Activated CD8-positive, alpha-beta memory T cell treated with anti-CD3 and anti-CD28 coated beads for 24 hours (primary cell): ENCODE results near the gene BNC2.
"Not testable (repeated sequence)": the region's sequence is repeated elsewhere in the genome, so short reads cannot be mapped to it uniquely, and the experiment has no call there.

Experiments
- DNase-seq: peaks from one replicate; pipeline ENCODE4 v3.0.0-alpha.2; 2020

Gene BNC2

DNA sequence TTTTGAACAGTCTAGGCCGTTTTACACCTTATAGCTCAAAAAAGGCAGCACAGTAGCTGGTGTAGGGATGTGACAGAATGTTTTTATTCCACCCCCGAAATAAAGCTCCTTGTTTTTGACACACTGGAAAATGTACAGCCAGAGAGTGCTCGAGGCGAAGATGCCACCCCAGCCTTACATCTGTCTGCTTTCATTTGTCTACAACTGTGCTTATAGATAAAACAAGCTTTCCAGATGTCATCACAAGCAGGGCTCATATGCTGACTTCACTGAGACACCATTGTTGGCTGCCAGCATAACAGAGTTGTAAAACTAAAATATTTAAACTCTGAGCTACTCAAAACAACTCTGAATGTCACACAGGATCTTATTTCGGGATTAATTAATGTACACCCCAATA is 386.3 kb downstream of the BNC2 start:
- DNase-seq: no peak

DNA sequence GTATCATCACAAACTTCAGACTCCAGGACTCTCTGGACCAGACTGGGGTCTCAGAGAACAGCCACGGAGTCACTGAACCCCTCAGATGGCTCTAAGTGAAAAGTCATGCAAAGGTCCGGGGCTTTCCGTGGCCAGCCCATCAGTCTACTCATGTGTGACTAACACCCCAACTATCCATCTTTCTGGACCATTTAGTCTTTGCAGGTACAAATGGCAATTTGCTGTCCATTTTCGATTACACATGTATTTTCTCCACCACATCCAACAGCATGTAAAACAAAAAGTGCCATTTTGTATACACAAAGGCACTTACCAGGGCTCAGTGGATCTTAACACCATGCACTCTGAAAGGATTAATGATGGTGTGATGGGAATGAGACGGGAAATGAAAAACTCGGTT is 387.7 kb downstream of the BNC2 start:
- no peak for DNase-seq

DNA sequence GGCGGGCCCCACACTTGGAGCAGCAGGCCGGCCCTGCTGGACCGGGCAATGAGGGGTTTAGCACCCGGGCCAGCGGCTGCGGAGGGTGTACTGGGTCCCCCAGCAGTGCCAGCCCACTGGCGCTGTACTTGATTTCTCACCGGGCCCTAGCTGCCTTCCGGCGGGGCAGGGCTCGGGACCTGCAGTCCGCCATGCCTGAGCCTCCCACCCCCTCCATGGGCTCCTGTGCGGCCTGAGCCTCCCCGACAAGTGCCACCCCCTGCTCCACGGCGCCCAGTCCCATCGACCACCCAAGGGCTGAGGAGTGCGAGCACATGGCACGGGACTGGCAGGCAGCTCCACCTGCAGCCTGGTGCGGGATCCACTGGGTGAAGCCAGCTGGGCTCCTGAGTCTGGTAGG is 389.9 kb downstream of the BNC2 start:
- not testable (repeated sequence) for DNase-seq

DNA sequence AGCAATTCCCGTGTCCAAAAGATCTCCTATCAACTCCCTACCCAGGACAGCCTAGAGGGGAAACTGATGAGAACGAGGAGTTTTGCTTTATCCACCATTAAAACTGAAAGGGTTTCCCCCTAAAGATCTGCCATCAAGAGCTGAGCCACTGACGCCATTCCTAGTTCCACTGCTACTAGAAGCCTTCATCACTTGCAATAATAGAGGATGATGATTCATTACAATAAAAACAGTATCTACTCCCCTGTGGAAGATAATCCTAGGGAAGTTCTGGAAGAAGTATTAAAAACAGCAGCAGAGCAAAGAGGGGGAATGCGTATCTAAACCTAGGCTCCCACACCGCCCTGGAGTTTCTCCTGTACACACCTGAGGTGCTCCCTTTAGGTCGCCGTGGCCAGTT is 394.5 kb downstream of the BNC2 start:
- no peak for DNase-seq

DNA sequence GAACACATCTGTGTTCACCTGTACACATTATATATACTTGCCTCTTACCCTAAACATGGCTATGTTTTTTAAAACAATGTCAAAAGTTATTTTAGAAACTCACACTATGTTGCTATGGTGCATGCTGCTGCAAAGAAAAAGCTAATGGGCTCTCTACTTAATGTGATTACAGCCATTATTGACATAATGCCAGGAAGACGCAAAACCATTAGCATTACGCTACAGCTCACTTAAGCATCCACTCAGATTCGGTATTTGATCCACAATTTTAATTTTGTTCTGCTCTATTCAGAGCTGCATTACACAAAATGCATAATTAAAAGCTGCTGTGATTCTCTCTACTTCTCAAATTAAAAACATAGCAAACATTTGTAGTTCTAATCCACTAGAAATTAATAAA is 395.2 kb downstream of the BNC2 start:
- no peak for DNase-seq

DNA sequence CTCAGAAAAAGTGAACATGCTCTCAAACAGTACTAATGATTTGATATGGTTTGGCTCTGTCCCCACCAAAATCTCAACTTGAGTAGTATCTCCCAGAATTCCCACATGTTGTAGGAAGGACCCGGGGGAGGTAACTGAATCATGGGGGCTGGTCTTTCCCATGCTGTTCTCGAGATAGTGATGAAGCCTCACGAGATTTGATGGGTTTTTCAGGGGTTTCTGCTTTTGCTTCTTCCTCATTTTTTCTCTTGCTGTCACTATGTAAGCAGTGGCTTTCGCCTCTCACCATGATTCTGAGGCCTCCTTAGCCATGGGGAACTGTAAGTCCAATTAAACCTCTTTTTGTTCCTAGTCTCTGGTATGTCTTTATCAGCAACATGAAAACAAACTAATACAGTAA is 401.3 kb downstream of the BNC2 start:
- no peak for DNase-seq

DNA sequence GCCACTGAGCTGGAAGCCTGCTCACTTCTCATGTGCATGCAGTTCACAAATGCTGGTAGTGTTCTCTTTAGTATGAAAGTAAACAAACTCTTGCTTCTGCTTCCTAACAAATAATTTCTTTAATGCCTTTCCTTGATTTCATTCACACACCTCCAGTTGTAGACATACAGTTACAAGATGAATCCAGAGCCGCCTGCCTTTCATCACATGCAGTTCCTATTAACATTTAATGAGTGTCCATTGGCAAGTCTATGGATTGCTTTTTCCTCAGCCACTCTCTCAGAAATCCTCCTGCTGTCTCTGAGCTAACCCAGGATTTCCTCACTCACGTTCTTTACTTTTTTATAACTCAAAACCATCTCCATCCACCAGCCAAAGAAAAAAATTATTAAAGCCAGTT is 408.6 kb downstream of the BNC2 start:
- no peak for DNase-seq

DNA sequence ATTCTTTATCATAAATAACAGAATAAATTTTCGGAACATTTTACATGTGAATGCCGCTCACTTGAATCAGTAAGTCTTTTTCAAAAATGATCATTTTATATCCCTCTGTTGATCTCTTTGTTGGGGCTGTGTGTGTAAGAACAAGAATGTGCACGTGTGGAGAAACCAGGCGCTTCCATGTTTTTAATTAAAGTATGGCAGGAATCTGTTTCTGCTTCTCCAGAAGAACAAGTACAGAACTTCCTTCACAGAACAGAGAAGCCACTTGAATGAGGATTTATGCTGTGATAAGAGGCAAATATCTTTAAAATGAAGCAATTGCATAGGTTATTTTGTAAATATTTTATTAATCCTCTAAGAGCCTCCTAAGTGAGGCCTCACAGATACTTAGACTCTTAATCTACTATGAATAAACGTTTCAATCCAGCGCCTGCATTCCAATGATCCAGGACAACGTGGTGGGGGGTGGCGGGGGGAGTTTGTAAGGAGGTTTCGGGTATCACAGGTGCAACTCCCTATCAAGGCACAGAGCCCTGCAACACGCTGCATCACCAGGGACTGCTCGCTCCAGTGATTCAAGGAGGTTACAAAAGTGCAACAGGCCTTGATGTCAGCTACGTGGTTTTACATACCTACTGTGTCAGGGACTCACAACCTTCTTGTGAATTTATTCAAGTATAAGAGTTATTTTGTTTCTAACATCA is 409.2 kb downstream of the BNC2 start:
- DNase-seq: no peak

DNA sequence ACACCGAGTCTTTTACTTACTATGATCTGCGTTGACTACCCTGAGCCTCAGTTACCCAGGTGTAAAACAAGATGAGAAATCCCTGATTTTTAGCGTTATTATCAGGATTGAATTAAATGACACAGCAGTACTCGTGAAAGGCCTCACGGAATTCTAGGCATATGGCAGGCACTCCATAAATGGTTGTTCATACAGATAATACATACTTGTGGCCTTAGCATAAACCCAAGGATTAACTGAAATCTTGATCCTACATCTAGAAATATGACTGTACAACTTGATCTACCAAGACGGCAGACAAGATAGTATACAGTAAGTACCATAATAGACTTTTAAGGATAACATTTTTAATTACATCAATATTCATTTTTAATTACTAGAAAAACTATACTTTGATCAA is 409.8 kb downstream of the BNC2 start:
- DNase-seq: no peak

DNA sequence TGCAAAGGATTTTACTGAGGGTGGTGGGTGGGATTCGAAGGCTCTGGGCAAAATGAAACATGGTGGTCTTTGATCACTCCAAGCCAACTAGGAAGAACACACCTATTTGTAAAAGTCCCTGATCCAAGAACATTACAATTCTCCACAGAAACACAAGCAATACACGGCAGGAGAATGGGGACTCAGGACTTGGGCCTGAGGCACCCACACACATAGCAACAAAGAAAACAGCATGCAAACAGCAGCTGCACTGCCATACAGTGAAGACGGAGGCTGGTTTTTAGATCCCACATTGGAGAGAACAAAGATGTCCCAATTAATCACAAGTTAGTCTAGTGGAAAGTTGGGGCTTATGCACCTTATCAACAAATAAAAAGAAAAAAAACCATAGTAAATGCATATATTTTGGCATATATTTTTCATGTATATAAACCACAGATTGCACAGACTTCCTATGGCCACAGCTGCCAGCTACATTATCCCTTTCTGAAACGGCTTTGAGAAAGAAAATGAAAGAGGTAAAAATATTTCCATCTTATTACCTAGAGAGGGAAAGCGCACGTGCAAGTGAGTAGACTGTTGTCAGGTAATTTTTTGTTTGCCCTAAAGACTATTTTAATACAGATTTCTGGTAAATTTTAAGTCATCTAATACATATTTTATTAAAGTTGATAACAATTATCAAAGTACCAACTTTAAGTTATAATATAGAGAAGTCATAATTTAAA is 410.9 kb downstream of the BNC2 start:
- DNase-seq: no peak

DNA sequence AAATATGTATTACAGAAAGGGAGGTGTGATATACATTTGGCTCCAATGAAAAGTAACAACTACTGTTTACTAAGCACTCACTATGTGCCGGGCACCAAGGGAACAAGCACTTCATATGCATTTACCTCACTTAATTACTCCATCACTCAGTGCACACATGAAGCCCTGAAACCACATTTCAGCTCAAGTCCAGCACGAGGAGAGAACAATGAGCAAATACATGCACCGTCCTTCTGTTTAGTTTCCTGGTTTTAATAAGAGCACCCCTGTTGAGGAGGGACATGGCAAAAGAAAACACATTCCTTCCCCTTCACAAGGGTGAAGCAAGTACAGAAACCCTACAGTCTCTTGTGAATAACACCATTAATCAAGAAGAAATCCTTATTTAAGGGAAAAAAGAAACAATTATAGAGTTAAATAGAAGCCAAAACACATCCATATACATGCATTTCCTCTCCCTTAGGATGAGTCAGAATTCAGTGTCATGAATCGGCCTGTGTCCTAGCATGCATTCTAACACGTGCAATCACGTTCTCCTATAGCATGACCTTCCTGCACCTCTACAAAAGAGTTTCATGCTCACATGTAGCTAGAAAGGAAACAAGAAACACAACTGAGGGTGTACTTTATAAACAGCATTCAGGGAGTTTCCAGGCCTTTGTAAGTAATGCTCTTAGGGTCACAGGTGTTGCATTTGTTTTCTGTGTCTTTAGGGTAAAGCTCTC is 411.6 kb downstream of the BNC2 start:
- no peak for DNase-seq

DNA sequence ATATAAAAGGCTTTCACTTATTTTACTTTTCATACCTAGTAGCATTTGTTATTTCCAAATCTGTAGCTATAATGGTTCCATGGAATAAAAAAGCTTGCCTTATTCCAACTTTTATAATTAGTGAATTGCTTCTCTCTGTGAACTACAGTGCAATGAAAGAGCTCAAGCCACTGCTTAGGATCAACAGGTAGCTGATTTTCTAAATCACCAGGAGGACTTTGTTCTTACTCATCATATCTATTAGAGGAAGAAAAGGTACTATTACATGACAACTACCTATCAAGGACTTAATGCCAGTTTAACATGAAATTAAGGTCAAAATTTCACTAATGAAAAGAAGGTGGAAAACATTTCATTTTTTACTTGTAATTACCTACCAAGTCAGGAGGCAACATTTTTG is 414.6 kb downstream of the BNC2 start:
- no peak for DNase-seq

DNA sequence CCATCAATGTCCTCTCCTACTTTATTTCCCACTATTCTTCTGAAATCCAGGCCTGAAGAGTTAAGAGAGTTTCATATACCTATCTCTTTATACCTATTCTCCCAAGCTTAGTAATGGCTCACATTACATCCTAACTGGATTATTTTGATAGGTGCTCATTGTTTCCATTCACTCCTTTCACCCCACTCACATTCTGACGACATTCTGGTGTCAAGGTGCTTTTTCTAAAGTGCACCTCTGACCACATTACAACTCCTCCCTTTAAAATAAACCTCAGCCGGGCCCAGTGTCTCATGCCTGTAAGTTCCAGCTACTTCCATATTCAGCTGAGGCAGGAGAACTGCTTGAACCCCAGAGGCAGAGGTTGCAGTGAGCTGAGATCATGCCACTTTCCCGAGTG is 417.1 kb downstream of the BNC2 start:
- DNase-seq: no peak

DNA sequence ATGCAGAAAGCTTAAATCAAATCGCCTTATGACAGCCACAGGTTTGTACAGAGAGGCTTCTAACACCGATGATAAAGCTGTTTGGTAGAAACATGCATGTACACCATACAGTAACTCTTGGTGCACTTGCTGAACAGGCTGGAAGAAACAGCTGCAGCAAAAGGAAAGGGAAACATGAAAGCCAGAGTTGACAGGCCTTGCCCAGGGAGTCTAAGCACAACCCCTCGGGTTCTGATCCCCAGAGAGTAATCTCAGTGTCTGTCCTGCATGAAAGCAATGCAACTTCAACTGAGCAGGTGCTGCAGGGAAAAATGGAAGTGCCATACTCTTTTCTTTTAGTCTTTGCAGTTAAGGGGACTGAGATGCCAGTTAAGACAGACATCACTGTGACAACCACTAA is 419.9 kb downstream of the BNC2 start:
- DNase-seq: no peak

DNA sequence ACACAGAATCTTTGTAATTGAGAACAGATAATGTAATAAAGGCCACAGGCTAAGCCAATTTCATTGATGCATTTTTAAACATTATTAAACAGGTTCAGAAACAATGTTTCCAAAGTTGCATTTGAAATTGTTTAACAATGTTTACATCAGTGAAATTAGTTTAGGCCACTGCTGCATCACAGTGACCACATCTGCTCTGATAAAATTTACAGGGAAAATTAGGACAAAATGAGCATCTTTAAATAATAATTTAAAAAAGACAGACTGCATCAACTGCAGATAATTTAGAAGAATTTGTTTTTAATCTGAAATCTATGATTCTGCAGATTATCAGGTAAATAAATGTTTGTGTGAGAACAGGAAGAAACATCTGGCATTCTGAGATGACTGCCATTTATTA is 420.4 kb downstream of the BNC2 start:
- DNase-seq: no peak

DNA sequence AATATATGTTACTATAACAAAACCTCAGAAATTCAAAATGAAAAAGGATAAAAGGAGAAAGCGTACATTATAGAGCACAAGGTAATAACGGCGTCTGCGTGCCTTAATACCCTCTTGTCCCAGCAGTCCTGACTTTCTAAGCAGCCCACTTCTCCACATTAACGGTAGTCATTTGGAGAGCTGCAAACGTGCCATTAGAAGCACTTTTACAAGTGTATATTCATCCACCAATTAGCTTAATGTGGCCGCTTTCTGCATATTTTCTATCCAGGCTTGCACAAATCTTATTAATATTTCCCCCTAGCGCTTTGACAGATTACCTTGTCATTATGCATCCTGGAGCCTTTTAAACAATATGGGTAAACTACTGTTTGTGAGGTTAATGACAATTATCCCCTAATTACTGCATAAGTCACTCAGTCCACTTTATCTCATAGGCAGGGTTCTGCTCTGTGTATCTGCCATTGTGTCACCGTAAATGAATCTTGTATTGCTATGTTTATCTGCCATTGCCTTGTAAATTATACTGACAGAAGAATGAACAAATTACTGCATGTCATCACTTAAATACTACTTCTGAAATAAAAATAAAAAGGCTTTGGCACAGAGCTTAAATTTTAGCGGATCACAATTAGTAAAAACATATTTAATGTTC is 421.3 kb downstream of the BNC2 start:
- no peak for DNase-seq

DNA sequence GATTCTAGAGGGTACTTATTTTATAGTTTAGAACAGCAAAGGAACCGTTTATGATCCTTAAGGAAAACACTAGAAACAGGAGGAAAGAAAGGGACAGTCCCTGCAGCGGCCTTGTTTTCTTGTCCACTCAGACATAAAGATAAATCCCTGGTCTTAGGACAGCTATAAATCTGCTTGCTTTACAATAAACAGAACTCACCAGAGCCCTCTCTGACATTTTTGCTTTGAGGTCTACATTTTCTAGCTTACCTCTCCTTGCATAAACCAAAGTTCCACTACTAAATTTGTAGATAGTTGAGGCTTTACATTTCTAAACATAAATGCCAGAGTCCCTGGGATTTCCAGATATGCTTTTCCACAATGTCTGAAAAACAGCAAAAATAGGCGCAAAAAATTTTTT is 422.5 kb downstream of the BNC2 start:
- no peak for DNase-seq

DNA sequence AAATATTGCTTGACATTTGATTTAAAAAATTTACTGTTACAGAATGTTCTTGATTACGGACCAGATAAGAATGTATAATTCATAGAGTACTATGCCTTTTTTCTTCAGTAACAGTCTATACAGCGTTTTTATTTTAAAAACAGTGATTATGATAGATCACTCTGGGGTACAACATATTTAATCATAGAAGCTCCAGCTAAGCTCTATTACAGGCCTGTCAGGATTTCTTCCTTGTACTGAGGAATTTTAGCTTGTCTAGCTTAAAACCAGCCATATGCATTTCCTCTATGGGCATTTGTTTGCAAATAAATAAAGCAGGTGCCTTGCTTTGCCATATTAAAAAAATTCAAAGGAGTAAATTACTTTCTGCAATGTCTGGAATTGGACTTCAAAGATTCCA is 423.8 kb downstream of the BNC2 start:
- DNase-seq: no peak

DNA sequence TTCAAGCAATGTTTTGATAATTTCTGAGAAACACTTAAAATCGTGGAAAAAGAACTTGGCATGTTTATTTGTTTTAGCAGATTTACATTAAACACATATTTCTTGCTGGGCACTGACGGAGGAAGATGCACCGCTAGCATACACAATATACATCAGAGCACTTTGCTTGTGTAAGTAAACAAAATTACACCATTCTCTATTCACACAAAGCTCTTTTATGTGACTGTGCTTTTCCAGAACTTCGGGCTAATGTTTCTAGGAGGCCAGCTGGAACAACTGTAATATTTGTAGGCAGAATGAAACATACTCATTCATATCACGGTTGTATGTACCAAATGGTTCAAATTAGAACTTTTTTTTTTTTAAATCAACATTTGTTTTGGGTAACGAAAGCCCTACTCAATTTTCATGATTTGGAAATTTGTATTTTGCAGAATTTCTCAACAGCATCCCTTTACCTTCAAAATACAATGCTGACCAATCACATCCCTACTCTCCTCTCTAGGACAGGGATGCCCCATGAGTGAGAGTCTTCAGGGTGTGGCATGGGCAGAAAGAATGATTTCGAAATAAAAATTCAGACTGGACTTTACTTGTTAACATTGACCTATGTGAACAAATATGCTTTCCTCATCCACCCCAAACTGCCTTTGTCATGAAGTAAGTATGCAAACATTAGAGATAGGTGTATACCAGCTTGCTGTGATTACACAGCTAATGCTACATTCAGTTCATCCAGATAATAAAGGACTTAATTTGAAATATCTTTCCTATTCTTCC is 425.1 kb downstream of the BNC2 start:
- no peak for DNase-seq

DNA sequence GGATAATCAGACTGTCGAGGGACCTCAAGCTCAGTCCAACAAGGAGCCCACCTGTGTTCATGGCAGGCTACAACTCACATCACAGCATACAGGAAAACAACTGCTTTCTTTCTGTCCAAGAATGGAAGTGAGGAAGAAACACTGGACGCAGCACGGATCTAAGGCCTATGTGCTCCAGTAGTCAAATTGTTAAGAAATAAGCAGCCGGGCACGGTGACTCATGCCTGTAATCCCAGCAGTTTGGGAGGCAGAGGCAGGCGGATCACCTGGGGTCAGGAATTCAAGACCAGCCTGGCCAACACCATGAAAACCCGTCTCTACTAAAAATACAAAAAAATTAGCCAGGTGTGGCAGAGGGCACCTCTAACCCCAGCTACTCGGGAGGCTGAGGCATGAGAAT is 427.8 kb downstream of the BNC2 start:
- DNase-seq: no peak

DNA sequence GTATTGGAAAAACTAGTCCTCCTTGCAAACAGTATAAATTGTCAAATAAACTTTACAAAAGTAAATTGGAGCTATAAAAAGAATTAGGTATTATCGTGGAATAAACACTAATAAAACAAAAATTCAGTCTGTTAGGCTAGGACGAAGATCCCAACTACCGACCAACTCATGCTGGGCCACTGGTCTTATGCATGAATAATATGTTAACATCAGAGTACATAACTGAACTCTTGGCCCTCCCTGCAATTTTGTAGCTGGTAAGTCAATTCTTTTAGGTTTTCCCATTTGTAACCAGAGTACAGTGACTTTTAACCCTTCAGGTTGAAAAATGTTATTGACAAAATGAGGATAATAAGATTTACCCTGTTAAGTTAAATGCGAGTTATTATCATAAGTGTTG is 428.7 kb downstream of the BNC2 start:
- no peak for DNase-seq

DNA sequence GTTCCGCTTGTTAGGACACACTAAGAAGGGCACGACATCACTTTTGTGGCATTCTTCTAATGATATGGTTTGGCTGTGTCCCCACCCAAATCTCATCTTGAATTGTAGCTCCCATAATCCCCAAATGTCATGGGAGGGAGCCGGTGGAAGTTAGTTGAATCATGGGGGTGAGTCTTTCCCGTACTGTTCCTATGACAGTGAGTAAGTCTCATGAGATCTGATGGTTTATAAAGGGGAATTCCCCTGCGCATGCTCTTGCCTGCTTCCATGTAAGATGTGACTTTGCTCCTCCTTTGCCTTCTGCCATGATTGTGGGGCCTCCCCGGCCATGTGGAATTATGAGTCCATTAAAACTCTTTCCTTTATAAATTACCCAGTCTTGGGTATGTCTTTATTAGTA is 431.6 kb downstream of the BNC2 start:
- not testable (repeated sequence) for DNase-seq

DNA sequence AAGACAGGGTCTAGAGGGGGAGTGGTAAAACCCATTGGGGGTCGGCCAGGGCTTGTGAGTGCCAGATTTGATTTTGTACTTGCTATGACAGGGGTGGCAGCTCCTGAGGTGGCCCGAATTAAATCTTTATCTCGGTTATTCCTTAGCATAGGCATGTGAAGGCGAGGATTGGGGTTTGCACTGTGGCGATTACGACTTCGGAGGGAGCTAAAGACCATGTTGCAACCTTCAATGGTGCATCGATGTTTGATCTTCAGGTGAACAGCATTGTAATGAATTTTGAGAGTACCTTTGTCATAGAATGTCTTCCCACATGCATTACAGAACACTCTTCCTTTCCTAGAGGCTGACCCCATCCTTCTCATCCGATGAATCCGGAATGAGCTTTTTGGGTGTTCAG is 433.9 kb downstream of the BNC2 start:
- no peak for DNase-seq
